Measurements from ENCODE around the gene ATIC.

The ATIC gene

GRCh38 chr2:215311625-215312396 is at the start of gene ATIC:
Gene ATIC, plus strand, starts transcription at chr2:215312059. Its CDS starts 84 bp downstream, at chr2:215312143.
- DNase-seq = peak; percentile 85 to 95

- DNase-seq = no peak
Measured at GRCh38 chr2:215262303-215262702, 49.6 kb upstream of the ATIC start.

GRCh38 chr2:215262741-215263362 is 49.0 kb upstream of the ATIC start:
- no peak for DNase-seq

GRCh38 chr2:215264374-215264773 is 47.5 kb upstream of the ATIC start:
- no peak for DNase-seq

GRCh38 chr2:215269397-215270117 is 42.3 kb upstream of the ATIC start:
- peak; percentile 85 to 87 for DNase-seq

- DNase-seq = no peak
Measured at GRCh38 chr2:215270118-215270451, 41.8 kb upstream of the ATIC start.

- DNase-seq = no peak
Measured at GRCh38 chr2:215271446-215271845, 40.4 kb upstream of the ATIC start.

- DNase-seq = no peak
Measured at GRCh38 chr2:215272918-215273317, 38.9 kb upstream of the ATIC start.

GRCh38 chr2:215274829-215275228 is 37.0 kb upstream of the ATIC start:
- DNase-seq = no peak

GRCh38 chr2:215275824-215276223 is 36.0 kb upstream of the ATIC start:
- DNase-seq = no peak

- no peak for DNase-seq
Measured at GRCh38 chr2:215277944-215278343, 33.9 kb upstream of the ATIC start.

- peak in 1 of 2 experiments; percentile 18 for DNase-seq
Measured at GRCh38 chr2:215280326-215280725, 31.5 kb upstream of the ATIC start.

- DNase-seq = no peak
Measured at GRCh38 chr2:215283221-215283620, 28.6 kb upstream of the ATIC start.

GRCh38 chr2:215286309-215286708 is 25.6 kb upstream of the ATIC start:
- no peak for DNase-seq

GRCh38 chr2:215288112-215288815 is 23.6 kb upstream of the ATIC start:
- no peak for DNase-seq

GRCh38 chr2:215290980-215291599 is 20.8 kb upstream of the ATIC start:
- no peak for DNase-seq

- DNase-seq = peak in 1 of 2 experiments; percentile 2
Measured at GRCh38 chr2:215293879-215294278, 18.0 kb upstream of the ATIC start.

- DNase-seq = peak in 1 of 2 experiments; percentile 47
Measured at GRCh38 chr2:215299337-215299859, 12.5 kb upstream of the ATIC start.

- no peak for DNase-seq
Measured at GRCh38 chr2:215301994-215302393, 9.9 kb upstream of the ATIC start.

GRCh38 chr2:215311259-215311624 is 617 bp upstream of the ATIC start:
- peak in 1 of 2 experiments; percentile 10 for DNase-seq

- DNase-seq = no peak
Measured at GRCh38 chr2:215313255-215313613, 1.4 kb downstream of the ATIC start.

GRCh38 chr2:215314896-215315295 is 3.0 kb downstream of the ATIC start:
- DNase-seq = no peak

GRCh38 chr2:215315301-215315700 is 3.4 kb downstream of the ATIC start:
- no peak for DNase-seq
